CD4-positive, alpha-beta T cell treated with Interleukin-15 for 4 hours (primary cell): ENCODE data around the gene HSD11B1.
A peak's percentile ranks its signal among the peaks of the same experiment; 100 is the strongest.

Experiments
- DNase-seq: peaks from one replicate; pipeline ENCODE4 v3.0.0-alpha.2; 2020; ENCODE audit warnings: low spot score

HSD11B1 gene

DNA sequence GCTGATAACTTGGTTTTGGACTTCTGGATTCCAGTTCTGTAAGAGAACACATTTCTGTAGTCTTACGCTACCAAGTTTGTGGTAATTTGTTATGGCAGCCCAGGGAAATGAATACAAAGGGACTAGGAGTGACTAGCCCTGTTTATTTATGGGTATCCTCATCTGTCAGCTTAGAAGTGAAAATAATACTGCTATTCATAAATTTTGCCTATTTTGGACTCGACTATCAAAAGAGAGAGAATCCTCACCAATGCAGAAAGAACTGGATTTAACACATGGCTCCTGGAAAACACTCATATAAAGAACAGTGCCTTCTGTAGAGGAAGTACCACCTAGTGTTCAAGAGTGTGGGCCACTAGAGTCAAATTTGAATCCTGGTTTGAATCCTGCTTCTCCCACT is 22.6 kb downstream of the HSD11B1 start:
- no peak for DNase-seq

DNA sequence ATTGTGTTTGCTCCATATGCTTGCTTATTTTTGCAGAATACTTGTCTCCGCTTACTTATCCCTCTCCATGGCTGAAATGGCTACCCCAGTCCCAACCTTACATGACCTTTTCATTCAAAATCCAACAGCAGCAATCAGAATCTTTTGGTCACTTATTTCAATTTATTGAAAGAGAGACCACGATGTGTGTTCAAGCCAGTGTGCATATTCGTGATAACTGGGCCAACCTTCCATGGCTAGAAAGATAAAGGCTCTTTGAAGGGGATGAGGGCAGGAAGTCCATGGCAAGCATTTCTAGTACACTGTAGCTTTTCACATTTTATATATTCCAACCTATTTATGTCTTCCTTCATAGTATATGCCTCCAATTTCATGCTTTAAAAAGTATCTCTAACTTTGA is 23.1 kb downstream of the HSD11B1 start:
- DNase-seq = no peak

DNA sequence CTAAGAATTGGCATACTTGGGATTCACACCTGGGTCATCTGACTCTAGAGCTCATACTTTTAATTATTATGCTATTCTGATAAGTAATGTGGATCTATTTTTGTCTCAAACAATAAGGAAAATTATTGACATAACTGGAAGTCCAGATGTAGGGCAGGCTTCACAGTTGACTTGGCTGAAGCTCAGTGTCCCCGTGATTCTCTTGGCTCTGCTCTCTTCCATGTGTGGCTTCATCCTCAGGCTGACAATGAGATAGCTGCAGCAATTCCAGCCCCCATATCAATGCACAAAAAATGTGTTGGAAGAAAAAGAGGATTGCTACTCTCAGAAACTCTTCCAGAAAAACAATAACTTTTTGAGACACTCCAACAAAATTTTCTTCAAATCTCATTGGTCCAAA is 23.8 kb downstream of the HSD11B1 start:
- DNase-seq = no peak

DNA sequence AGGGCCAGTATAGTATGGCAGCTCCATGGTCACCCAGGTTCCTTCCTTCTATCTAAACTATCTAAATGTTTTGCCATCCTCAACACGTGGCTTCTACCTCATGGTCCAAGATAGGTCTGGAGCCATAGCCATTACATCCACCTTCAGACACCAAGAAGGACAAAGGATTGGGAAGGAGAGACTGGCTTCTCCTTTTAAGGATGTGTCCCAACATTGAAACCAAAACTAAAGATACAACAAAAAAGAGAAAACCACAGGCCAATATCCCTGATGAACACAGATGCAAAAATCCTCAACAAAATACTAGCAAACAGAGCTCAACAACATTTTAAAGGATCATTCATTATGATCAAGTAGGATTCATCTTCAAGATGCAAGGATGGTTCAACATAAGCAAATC is 24.8 kb downstream of the HSD11B1 start:
- DNase-seq = no peak

DNA sequence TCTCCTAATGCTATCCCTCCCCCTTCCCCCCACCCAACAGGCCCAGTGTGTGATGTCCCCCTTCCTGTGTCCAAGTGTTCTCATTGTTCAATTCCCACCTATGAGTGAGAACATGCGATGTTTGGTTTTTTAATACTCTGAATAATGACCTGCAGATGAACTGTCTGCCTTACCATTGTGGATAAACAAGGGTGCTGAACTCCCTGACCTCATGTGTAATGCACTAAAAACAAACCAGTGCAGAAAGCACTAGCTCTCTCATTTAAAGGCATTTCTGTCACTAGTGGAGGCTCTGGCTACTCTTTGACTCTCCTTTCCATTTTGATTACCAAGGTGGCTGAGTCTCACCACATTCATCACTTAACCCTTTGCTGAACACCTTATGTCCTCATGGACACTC is 28.1 kb downstream of the HSD11B1 start:
- no peak for DNase-seq

DNA sequence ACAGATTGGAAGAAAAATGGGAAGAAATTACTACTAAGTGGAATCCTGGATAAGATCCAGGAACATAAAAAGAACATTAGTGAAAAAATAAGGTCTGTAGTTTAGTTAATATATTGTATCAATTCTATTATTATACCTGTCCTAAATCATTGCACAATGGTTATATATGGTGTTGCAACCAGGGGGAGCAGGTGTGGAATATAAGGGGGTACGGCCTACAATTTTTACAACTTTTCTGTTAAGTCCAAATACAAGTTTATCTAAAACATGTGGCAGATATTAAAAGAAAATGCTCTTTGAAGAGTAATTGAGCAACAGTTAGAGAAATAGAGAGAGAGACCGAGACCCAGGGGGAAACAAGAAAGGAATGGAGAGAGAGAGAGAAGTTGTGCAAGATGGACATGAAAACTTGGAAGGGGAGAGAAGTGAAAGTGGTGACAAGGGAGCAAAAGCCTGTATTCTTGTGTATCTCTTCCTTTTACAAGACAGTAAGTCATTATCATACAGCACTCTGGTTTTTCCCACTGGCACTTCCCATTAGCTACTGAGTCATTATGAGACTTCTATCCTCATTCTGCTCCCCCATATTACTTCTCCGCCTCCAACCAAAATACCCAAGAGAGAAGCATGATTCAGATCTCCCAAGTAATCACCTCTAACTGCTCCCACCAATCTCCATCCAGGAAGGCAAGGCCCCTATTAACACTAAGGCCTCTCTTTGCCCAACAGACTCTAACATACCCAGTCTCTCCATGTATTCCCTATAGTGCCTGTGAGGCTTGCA is 29.0 kb downstream of the HSD11B1 start:
- DNase-seq = no peak

DNA sequence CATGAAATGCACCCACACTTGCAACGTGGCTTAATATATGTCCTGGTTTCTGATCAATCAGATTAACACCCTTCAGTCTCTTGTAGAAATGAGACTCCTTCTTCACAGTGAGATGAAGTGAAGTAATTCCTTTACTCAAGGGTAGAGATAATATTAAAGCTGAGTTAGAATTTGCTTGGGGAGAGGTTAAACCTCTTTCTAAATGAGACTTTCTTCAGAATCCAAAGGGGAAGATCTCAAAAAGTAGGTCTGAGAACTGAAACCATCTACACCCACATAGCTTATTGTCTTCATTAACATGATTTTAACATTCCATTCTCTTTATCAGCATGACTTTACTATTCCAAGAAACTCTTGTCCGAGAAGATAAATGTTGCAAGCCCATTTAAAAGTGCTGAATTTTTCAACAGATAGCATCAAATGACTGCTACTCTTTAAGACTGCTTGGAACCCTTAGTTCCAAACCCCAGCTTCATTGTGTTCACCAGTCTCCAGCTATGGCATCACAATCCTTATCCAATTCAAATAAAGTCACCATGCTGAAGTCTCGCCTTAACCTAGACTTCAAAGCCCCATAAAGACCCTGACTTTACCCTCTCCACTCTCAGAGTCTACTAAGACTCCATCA is 32.0 kb downstream of the HSD11B1 start:
- DNase-seq = no peak

DNA sequence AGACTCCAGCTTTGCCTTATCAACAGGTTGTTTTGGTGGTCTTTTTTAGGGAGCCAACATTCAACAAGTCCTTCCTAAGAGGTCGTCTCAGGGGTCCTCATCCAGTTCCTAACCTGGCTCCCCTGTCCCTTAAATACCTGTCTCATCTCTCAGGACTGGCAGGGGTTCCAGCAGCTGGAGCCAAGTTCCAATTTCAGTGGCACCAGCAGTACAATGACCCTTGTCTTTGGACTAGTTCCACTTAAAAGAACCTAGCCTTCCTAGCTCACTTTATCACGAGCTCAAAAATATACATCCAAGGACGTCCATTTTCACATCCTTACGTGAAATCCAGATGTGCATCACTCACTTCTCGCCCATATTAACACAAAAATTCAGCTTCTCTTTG is 32.5 kb downstream of the HSD11B1 start:
- no peak for DNase-seq

DNA sequence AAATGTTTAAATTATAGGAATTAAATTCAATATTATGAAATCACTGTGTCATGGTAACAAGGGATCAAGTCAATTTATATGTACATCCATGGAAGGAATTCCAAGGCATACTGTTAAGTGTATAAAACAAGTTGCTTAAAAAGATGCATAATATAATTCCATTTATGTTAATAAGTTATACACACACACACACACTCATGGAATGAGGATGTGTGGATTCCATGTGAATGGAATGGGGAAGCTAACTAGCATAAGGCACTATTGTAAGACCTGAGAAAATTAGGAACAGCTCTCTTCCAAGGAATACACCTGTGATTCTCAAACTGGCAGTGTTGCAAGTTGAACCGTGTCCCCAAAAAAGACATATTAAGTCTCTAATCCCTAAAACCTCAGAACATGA is 33.6 kb downstream of the HSD11B1 start:
- DNase-seq = no peak

DNA sequence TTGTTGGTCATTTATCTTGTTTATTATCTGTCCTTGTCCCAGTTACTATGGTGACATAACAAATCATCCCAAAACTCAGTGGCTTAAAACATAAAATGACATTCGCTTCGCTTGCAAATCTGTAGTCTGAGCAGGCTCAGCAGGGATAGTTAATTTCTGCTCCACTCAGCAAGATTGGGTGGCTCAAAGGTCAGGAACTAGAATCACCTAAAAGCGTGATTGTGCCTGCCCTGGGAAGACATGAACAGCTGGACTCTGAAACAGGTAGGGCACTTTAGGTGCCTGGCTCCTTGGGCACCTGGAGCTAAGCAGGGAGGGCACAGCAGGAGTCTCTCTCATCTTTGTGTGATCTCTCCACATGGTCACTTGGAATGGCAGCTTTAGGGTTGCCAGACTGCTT is 36.5 kb downstream of the HSD11B1 start:
- DNase-seq = no peak

DNA sequence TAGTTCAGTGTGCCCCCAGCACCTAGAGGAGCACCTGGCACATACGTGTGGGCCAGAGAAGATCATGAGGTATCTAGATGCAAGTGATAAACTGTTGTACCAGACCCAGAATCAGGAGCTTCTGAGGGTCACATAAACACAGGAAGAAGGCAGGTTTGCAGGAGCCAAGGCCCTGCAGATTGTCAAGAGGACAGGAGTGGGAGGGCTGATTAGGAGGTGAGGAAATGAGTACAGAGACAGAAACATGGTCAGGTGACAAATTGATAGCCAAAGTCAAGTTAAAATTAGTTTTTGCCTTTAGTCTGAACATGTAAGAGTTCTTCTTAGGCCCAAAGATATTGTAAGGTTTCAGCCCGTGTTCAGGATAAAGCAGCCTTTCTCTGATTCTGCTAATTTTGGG is 37.2 kb downstream of the HSD11B1 start:
- DNase-seq = no peak

DNA sequence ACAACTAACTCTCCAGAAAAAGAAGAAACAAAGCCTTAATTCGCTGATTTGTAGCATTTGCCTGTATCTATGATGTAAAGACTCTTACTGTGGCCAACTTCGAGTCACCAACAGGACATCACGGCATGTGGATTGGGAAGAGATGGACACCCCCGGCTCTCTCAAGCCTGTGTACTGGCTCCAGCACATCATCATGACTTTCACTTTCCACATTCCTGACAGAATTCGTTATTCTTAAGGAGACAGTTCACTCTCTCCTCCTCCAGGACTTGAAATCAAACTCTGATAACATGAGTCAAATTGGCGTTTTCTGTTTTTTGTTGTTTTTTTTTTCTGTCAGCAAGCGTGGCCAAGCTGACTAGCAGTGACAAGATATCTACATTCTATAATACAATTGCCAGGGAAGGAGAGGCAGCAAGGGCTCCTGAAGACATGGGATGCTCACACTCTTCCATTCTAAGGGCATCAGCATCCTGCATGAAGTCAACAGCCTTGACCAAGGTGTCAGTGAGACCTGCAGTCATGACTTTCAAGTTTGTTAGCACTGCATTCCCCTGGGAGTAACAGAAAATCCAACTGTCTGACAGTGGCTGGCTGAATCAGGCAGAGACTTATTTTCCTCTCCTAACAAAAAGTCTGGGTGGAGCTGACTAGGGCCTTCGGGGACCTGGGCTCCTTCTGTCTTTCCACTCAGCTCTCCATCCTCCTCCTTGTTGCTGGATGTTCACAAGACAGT is 37.9 kb downstream of the HSD11B1 start:
- no peak for DNase-seq

DNA sequence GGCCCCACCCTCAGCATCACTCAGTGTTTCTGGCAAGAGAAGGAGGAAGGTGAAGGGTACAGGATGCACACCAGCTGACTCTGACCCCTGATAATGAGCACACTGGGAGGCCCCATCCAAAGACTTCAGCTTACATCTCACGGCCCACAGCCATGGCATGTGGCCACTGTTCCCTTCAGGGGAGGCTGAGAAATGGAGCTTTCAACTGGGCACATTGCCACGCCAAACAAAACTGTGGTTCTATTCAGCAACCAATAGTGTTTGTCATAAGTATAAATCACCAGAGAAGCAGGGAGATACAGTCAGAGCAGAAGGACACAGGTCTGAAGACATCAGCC is 38.5 kb downstream of the HSD11B1 start:
- no peak for DNase-seq

DNA sequence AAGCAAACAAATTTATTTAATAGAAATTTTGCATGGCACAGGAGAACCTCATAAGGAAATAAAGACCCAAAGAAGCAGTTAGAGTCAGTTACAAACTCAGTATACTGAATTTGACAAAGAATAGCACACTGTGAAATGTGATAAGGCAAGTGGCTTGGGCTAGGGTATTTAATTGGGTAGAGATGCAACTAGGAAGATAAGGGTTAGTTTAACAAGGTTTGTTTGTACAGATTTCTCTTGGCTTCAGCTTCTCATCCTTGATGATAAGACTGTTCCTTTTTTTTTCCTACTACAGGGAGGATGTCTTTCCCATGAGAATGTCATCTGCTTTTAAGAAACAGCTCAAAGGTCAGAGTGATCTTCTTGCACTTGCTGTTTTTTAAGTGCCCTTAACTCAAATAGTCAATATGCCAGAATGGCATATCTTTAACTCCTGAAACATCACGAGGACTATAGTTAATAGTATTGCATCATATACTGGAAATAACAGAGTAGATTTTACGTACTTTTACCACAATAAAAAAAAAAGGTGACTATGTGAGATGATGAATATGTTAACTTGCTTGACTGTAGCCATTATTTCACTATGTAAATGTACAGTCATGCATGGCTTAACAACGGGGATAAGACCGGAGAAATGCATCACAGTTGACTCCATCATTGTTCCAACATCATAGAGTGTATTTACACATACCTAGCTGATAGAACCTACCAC is 42.0 kb downstream of the HSD11B1 start:
- DNase-seq = no peak

DNA sequence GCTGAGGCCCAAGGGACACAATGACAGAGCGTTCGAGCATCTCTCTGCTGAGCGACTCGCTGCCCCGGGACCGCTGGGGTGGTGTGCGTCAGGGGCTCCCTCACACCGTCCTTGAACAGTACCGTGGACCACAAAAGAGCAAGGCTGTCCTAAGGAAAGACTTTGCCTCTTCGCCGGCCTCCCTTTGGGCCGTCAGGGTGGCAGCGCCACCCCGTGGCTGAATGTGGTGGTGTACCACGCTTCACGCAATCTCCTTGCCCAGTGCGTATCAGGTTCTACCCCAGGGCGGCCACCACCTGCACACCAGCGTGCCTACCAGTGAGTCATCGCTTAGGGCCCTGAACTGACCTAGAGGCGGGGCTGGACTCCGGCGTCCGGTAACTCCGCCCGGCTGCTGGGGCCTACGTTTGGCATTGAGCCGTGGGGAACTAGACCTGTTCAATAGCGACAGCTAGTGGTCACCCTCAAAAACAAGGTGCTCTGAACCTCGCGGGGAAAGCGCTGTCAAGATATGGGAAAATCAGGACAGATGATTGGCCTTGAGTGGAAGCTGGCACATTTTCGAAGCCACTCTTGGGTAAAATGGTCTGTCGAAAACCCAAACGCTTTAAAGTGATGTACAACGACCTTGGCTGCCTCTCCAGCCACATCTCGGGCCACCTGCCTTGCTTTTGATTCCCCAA is 43.1 kb downstream of the HSD11B1 start:
- peak; percentile 90 for DNase-seq

DNA sequence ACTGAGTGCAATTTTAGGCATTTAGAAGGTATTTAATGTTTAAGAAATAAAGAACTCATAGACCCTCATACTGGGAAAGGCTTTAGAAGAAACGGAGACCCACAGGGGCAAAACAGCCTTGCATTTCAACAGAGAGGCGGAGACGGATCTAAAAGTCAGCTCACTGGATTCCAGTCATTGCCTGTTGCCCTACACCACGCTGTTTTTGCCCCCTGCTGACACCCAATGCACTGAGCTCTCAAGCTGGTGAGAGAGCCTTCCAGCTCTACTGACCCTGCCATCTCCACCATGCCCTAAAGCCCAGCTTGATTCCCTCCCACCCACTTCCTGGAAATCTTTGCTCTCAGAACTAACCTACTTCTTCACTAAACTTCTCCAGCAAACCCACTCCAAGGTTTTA is 44.0 kb downstream of the HSD11B1 start:
- DNase-seq = no peak

DNA sequence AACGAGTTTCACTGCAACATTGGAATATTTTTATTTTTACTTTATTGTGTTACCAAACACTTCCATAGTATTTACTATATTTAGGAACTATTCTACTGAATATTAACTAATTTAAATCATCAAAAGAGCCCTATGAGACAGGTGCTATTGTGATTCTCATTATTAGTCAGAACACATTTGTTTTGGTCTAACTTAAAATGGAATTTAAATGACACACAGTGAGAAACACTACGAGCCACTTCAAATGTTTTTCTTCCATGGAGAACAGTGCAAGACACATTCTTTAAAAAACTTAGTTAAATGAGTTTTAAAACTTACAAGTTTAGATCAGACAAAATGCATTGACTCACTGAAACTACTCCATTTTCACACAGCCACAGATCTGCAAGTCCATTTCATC is 44.6 kb downstream of the HSD11B1 start:
- DNase-seq = no peak

DNA sequence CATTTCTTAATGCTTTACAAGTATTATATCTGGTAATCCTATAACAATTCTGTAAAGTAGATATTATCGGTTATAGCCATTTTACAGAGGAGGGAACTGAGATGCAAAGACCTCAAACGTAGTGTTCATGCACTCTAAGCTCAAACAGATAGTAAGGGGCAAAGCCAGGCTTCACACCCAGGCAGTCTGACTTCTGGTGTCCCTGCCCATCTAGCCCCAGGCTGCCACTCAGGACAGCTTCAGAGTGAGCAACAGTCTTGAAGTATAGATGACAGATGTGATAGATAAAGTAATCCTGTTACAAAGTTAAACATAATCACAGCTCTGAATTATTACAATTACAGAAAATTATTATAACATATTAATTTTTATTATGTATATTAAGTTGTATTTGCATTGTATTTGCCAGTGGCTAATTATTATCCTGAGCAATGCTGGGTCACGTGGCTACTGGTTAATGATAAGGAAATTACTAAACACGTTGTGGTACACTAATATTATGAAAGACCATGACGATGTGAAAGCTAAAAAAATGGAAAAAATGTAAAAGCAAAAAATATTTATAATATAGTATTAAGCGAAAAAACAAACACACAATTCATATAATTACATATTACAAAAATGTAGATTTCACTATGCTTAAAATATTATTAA is 45.2 kb downstream of the HSD11B1 start:
- no peak for DNase-seq

DNA sequence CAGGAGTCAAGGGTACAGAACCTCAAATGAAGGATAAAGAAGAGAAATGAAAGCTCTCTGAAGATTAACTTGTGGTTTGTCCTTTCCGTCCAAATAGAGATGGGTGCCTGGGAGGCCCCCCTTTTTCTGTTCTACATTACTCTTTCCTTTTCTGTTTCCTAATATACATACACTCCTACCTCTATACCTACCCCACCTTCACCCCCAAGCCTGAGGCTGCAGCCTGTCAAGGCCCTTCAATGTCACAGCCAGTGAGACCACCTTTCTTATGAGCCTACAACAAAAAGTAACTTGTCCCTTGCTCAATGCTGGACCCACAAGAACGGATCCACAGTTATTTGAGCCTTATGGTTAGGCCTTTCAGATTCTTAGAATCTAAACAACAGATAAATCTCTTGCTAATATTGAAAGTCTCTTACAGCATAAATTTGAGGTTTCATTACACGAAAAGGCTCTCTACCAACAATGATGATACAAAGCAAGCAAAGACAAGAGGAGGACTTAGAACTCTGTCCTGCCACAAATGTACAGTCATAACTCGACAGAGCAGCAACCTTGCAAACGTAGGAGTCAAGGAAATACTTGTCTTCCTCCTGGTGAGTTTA is 47.1 kb downstream of the HSD11B1 start:
- DNase-seq = peak; percentile 40

DNA sequence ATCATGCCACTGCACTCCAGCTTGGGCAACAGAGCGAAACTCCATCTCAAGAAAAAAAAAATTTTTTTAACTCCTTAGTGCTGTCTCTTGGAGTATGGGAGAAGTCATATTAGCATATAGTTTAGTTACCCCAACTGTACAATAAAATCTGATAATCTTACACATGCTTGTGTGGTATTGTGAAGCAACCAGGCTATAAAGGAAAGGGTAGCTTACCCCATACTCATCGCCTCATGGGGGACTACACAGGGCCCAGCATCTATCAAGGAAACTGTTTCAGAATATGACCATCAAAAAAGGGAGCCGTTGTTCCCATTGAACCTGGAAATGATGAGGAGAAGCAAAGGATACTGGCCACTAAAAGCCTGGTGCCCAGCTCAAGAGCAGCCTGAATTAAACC is 48.2 kb downstream of the HSD11B1 start:
- DNase-seq = no peak

DNA sequence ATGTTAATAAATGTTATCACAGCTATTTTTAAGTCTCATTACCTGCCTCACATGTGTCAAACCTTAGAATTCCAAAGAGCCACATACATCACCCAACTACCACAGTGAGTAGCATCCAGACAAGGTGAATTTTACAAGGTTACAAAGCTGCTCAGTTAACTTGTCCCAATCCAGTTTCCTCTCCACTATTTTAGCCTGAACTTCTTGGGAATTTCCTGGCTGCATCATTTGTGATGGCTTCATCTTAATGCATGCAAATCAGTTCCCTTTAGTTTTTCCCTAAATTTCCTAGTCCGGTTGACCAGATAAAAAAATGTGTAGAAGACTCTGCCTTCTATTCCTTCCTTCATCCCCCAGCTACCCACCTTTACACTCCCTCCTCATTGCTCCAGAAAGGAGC is 50.6 kb downstream of the HSD11B1 start:
- DNase-seq = no peak
